SKM-1 (cell line): Measurements from ENCODE around the gene VSX2.
"Not testable (repeated sequence)": the region's sequence is repeated elsewhere in the genome, so short reads cannot be mapped to it uniquely, and the experiment has no call there.

Source experiments
- DNase-seq: peaks from one replicate; lab custom pipeline; 2025; ENCODE audit not compliant: unreplicated experiment; lab: John Stamatoyannopoulos, UW

VSX2 gene

GRCh38 chr14:74258764-74259035 lies 19.5 kb downstream of the VSX2 start:
- no peak for DNase-seq

GRCh38 chr14:74259513-74259912 lies 20.3 kb downstream of the VSX2 start:
- no peak for DNase-seq

GRCh38 chr14:74260525-74261233 lies 21.4 kb downstream of the VSX2 start:
- no peak for DNase-seq

- no peak for DNase-seq
Measured at GRCh38 chr14:74261288-74261687, 22.0 kb downstream of the VSX2 start.

DNA sequence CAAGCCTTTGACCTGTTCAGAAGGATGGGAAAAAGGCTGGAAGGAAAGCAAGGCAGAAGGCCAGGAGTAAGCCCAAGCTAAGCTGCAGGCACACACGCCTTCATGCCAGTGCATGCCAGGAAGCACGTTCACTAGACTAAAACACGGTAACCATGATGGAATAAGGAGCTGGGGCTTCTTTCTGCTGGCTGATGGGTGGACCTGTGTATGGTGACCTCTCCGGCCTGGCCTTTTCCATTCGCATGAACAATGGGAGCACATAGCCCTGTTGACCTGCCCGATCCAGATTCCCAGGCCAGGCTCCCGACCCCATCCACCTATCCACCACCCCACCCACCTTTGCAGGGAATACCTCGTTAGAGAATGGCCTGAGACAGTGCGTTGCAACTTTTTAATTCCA lies 22.8 kb downstream of the VSX2 start:
- no peak for DNase-seq

DNA sequence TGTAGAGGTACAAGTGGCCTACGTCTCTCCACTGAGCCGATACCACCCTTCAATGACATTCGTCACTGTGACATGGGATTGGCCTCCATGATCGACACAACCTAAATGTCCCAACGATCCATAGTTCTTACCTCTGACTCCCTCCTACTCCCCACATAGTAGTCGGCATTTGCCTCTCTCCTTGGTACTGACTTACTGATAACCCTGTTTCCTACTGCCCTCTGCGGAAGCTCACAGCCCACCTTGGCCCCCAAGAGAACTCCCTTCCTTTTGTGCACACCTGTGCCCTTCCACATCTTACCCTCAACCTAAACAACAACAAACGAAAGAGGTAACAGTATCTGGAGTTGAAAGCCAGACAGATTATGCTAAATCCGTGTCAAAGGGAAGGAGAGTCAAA lies 23.9 kb downstream of the VSX2 start:
- DNase-seq = no peak

- DNase-seq = no peak
Measured at GRCh38 chr14:74263921-74264320, 24.7 kb downstream of the VSX2 start.

DNA sequence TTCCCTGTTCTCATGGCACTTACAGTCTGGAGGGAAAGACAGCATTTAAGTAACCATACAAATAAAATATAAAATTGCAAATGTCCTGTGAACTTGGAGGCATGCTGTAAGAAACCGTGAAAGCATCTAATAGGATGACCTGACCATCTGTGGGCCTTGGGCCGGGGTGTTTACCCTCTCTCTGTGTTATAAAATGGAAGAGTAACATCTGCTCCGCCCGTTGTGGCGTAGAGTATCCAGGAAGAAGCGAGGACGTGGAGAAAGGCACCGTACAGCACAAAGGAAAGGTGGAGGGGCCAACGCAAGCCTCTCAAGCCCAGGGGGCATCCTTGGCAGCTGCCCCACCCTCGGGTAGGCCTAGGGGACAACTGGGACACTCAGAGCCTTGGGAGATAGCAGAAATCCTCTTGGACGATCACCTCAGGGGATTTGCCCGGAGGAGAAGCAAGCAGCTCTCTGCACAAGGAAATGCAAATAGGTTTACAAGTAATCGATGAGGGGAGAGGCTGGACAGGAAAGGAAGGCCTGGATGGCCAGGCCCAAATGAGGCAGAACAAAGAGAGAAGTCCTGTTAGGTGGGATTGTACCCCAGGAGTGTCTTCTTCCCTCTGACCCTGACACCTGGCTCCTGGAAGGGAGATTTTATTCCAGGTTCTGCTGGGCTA lies 26.2 kb downstream of the VSX2 start:
- DNase-seq = no peak

DNA sequence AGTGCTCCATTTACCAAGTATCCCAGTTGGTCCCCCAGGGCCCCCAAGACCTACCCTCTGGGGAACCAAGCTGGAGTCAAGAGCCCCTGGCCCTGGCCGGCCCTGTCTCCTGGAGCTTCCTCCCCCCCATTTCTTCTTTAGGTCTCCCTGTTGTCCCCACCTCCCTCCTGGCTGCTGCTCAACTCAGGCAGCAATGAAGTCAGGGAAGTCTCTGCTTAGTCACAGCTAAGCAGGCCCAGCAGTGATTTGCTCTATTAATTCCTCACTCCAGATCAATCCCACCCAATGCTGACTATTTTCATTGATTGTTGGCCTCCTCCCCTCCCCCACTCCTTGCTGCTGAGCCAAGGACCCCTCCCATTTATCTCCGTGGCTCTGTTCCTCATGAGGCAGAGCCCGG lies 28.3 kb downstream of the VSX2 start:
- DNase-seq = no peak

GRCh38 chr14:74270382-74271177 lies 31.3 kb downstream of the VSX2 start:
- DNase-seq = not testable (repeated sequence)

GRCh38 chr14:74271365-74271764 lies 32.1 kb downstream of the VSX2 start:
- no peak for DNase-seq

- DNase-seq = no peak
Measured at GRCh38 chr14:74275241-74275841, 36.1 kb downstream of the VSX2 start.

GRCh38 chr14:74278080-74278479 lies 38.8 kb downstream of the VSX2 start:
- DNase-seq = no peak

DNA sequence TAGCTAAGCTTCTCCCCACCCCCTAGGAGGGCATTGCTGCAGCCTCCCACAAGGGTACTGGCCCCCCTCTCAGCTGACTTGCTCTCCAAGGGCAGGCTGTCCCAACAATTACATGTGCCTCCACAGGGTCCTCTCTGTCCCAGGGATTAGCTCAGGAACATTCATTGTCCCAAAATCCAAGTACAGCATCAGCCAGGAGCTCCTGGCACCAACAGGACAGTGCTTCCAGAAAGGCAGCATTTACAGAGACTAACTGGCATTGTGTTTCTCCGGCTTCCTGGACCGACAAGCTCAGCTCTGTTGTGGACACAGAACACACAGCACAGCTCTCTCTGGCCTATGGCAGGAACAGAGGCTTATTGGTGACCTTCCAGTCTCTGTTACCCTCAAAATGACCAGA lies 41.8 kb downstream of the VSX2 start:
- DNase-seq = no peak

GRCh38 chr14:74286736-74287135 lies 47.5 kb downstream of the VSX2 start:
- DNase-seq = no peak

DNA sequence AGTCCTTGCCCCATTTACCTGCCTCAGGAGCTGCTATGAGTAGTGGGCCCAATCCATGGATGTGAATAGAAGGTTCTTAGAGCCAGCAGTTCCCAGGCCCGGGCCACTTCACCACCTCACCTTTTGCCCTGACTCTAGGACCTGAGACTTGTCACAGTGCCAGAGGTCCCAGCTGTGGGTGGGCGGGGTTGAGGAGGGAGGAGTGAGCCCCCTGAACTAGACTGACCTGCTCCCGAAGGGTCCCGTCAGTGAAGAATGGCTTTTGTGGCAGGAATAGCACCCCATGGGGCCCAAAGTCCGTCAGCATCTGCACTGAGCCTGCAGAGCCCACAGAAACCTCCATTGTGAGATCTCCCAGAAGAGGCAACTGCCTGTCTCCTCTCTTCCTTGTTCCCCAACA lies 50.6 kb downstream of the VSX2 start:
- no peak for DNase-seq

- no peak for DNase-seq
Measured at GRCh38 chr14:74290415-74290814, 51.2 kb downstream of the VSX2 start.

- no peak for DNase-seq
Measured at GRCh38 chr14:74292061-74292460, 52.8 kb downstream of the VSX2 start.

GRCh38 chr14:74293606-74294005 lies 54.4 kb downstream of the VSX2 start:
- DNase-seq = no peak

GRCh38 chr14:74296037-74296467 lies 56.8 kb downstream of the VSX2 start:
- DNase-seq = no peak

- no peak for DNase-seq
Measured at GRCh38 chr14:74297986-74298385, 58.7 kb downstream of the VSX2 start.

DNA sequence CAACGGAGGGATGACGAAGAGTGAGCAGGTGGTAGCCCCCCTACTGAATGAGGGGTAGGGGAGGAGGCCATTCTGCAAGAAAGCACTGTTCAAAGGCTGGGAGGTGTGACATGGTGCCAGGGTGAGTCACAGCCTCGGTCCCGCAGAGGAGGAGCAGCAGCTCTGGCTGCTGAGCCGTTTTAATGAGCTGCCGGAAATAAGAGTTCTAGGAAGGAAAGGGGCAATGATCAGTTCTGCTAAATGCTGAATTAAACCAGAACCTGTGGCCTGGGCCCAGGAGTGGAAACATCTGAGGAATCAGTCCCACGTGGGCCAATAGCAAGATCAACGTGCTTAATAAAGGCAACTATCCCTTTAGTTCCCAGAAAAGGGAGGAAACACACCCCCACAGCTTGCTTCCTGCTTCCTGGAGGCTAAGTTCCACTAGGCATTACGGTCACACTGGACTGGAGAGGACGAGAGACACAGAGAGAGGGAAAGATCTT lies 59.9 kb downstream of the VSX2 start:
- no peak for DNase-seq
